ENCODE data around the gene TCHP. TPM values are rescaled to one million over a fixed set of nuclear protein-coding genes. Genes with fewer than 3 reads are reported as not detected.
A peak's percentile ranks its signal among the peaks of the same experiment; 100 is the strongest.

Gene TCHP
- total and polyA plus RNA-seq, 2 of the 13 experiments (the other 11 are each of a cell fraction or from before 2014, with no cell fraction given), result 6.7 to 12.2 TPM

GRCh38 chr12:109875572-109876131, 24.4 kb upstream of the TCHP start (continued):
- TF ChIP-seq ZNF232 (CRISPR knock-in tag; IDR thresholded peaks at IDR 0.05; ENCODE audit: borderline replicate concordance) (no peak), IKZF4 (CRISPR knock-in tag; IDR thresholded peaks at IDR 0.05; ENCODE audit: borderline replicate concordance, low read depth, not compliant biosample characterization) (no peak), HNRNPK (IDR thresholded peaks at IDR 0.05; ENCODE audit: low read depth, low read length, poor library complexity, severe bottlenecking) (no peak), MEF2D (CRISPR knock-in tag; IDR thresholded peaks at IDR 0.05) (no peak), SOX6 (IDR thresholded peaks at IDR 0.05) (no peak), SOX6 (CRISPR knock-in tag; IDR thresholded peaks at IDR 0.05) (peak; percentile 43), RAD51 (IDR thresholded peaks at IDR 0.05; ENCODE audit: borderline replicate concordance) (no peak), NFATC3 (CRISPR knock-in tag; IDR thresholded peaks at IDR 0.05) (no peak), NR2F6 (IDR thresholded peaks at IDR 0.05) (no peak), NR2F6 (CRISPR knock-in tag; IDR thresholded peaks at IDR 0.05) (0 out of 2 replicates have a peak, but pooled peaks have one; percentile 14), ZNF549 (CRISPR knock-in tag; IDR thresholded peaks at IDR 0.05) (no peak), TMF1 (CRISPR knock-in tag; IDR thresholded peaks at IDR 0.05; ENCODE audit: low read depth) (no peak), ZNF136 (CRISPR knock-in tag; IDR thresholded peaks at IDR 0.05; ENCODE audit: low read depth) (no peak)
- TF ChIP-seq, protein P1, sequence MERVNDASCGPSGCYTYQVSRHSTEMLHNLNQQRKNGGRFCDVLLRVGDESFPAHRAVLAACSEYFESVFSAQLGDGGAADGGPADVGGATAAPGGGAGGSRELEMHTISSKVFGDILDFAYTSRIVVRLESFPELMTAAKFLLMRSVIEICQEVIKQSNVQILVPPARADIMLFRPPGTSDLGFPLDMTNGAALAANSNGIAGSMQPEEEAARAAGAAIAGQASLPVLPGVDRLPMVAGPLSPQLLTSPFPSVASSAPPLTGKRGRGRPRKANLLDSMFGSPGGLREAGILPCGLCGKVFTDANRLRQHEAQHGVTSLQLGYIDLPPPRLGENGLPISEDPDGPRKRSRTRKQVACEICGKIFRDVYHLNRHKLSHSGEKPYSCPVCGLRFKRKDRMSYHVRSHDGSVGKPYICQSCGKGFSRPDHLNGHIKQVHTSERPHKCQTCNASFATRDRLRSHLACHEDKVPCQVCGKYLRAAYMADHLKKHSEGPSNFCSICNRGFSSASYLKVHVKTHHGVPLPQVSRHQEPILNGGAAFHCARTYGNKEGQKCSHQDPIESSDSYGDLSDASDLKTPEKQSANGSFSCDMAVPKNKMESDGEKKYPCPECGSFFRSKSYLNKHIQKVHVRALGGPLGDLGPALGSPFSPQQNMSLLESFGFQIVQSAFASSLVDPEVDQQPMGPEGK (CRISPR knock-in tag; IDR thresholded peaks at IDR 0.05), result no peak
- TF ChIP-seq, protein P2, sequence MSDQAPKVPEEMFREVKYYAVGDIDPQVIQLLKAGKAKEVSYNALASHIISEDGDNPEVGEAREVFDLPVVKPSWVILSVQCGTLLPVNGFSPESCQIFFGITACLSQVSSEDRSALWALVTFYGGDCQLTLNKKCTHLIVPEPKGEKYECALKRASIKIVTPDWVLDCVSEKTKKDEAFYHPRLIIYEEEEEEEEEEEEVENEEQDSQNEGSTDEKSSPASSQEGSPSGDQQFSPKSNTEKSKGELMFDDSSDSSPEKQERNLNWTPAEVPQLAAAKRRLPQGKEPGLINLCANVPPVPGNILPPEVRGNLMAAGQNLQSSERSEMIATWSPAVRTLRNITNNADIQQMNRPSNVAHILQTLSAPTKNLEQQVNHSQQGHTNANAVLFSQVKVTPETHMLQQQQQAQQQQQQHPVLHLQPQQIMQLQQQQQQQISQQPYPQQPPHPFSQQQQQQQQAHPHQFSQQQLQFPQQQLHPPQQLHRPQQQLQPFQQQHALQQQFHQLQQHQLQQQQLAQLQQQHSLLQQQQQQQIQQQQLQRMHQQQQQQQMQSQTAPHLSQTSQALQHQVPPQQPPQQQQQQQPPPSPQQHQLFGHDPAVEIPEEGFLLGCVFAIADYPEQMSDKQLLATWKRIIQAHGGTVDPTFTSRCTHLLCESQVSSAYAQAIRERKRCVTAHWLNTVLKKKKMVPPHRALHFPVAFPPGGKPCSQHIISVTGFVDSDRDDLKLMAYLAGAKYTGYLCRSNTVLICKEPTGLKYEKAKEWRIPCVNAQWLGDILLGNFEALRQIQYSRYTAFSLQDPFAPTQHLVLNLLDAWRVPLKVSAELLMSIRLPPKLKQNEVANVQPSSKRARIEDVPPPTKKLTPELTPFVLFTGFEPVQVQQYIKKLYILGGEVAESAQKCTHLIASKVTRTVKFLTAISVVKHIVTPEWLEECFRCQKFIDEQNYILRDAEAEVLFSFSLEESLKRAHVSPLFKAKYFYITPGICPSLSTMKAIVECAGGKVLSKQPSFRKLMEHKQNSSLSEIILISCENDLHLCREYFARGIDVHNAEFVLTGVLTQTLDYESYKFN (CRISPR knock-in tag; conservative IDR thresholded peaks at IDR 0.05), result peak; percentile 31; the same call in 1 of the 2 replicates
- TF ChIP-seq, protein P3, sequence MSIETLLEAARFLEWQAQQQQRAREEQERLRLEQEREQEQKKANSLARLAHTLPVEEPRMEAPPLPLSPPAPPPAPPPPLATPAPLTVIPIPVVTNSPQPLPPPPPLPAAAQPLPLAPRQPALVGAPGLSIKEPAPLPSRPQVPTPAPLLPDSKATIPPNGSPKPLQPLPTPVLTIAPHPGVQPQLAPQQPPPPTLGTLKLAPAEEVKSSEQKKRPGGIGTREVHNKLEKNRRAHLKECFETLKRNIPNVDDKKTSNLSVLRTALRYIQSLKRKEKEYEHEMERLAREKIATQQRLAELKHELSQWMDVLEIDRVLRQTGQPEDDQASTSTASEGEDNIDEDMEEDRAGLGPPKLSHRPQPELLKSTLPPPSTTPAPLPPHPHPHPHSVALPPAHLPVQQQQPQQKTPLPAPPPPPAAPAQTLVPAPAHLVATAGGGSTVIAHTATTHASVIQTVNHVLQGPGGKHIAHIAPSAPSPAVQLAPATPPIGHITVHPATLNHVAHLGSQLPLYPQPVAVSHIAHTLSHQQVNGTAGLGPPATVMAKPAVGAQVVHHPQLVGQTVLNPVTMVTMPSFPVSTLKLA (IDR thresholded peaks at IDR 0.05), result no peak
- TF ChIP-seq, protein P4, sequence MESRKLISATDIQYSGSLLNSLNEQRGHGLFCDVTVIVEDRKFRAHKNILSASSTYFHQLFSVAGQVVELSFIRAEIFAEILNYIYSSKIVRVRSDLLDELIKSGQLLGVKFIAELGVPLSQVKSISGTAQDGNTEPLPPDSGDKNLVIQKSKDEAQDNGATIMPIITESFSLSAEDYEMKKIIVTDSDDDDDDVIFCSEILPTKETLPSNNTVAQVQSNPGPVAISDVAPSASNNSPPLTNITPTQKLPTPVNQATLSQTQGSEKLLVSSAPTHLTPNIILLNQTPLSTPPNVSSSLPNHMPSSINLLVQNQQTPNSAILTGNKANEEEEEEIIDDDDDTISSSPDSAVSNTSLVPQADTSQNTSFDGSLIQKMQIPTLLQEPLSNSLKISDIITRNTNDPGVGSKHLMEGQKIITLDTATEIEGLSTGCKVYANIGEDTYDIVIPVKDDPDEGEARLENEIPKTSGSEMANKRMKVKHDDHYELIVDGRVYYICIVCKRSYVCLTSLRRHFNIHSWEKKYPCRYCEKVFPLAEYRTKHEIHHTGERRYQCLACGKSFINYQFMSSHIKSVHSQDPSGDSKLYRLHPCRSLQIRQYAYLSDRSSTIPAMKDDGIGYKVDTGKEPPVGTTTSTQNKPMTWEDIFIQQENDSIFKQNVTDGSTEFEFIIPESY (CRISPR knock-in tag; IDR thresholded peaks at IDR 0.05), result 0 out of 2 replicates have a peak, but pooled peaks have one; percentile 39

Measured in HepG2 (cell line).